Nephron progenitor cell (in vitro differentiated cells): ENCODE data around the gene MED16.

Experiments used
- DNase-seq: peaks from one replicate; pipeline ENCODE4 v3.0.0; 2021
- H3K27ac Mint-ChIP-seq: 2 replicates; pipeline ENCODE4 v1.8.0; 2021; ENCODE audit warnings: mild to moderate bottlenecking, moderate library complexity, mixed read lengths
- H3K27me3 Mint-ChIP-seq: 2 replicates; pipeline ENCODE4 v1.8.0; 2021; ENCODE audit warnings: mild to moderate bottlenecking, low read depth, mixed read lengths; ENCODE audit not compliant: poor library complexity
- H3K36me3 Mint-ChIP-seq: 2 replicates; pipeline ENCODE4 v1.8.0; 2021; ENCODE audit warnings: low read depth, mixed read lengths
- H3K4me1 Mint-ChIP-seq: 2 replicates; pipeline ENCODE4 v1.8.0; 2021; ENCODE audit warnings: mixed read lengths
- H3K4me3 Mint-ChIP-seq: 2 replicates; pipeline ENCODE4 v1.8.0; 2021; ENCODE audit warnings: mild to moderate bottlenecking, moderate library complexity, mixed read lengths
- H3K9me3 Mint-ChIP-seq: 2 replicates; pipeline ENCODE4 v1.8.0; 2021; ENCODE audit warnings: mild to moderate bottlenecking, moderate library complexity, mixed read lengths
- TF ChIP-seq, protein P1 (sequence below): fragments of 200-600 bp; sonication (generic); IDR thresholded peaks from 2 replicates; pipeline ENCODE4 v1.5.0; 2021; ENCODE audit warnings: antibody characterized with exemption

The MED16 gene

GRCh38 chr19:876780-877314 lies 16.1 kb downstream of the MED16 start:
- Mint-ChIP-seq H3K27ac (no peak overlapping the region), H3K9me3 (no peaks in the 10 kb centered on the region), H3K27me3 (no peaks in the 10 kb centered on the region), H3K4me3 (no peak overlapping the region), H3K36me3 (peaks cover 30% of the 10 kb centered on the region), H3K4me1 (no peaks in the 10 kb centered on the region)
- TF ChIP-seq, protein P1, sequence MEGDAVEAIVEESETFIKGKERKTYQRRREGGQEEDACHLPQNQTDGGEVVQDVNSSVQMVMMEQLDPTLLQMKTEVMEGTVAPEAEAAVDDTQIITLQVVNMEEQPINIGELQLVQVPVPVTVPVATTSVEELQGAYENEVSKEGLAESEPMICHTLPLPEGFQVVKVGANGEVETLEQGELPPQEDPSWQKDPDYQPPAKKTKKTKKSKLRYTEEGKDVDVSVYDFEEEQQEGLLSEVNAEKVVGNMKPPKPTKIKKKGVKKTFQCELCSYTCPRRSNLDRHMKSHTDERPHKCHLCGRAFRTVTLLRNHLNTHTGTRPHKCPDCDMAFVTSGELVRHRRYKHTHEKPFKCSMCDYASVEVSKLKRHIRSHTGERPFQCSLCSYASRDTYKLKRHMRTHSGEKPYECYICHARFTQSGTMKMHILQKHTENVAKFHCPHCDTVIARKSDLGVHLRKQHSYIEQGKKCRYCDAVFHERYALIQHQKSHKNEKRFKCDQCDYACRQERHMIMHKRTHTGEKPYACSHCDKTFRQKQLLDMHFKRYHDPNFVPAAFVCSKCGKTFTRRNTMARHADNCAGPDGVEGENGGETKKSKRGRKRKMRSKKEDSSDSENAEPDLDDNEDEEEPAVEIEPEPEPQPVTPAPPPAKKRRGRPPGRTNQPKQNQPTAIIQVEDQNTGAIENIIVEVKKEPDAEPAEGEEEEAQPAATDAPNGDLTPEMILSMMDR = no peak
- DNase-seq = no peak

DNA sequence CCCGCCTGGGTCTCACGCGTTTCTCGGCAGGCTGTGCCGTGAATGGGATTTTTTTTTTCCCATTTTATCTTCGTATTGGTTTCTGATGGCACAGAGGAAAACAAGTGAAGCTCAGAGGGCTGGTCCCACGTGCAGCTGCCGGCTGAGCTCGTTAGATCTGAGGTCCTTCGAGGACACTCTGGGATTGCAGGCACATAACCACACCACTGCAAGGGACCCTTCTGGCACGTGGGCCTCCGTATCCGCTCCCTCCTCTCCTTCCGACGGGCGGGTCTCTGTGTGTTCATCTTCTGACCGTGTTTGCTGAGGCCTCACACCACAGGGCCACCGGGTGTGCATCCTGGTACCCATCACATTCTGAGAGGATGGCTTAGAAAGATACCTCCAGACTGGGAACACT lies 16.9 kb downstream of the MED16 start:
- no peak overlapping the region for H3K27ac Mint-ChIP-seq

DNA sequence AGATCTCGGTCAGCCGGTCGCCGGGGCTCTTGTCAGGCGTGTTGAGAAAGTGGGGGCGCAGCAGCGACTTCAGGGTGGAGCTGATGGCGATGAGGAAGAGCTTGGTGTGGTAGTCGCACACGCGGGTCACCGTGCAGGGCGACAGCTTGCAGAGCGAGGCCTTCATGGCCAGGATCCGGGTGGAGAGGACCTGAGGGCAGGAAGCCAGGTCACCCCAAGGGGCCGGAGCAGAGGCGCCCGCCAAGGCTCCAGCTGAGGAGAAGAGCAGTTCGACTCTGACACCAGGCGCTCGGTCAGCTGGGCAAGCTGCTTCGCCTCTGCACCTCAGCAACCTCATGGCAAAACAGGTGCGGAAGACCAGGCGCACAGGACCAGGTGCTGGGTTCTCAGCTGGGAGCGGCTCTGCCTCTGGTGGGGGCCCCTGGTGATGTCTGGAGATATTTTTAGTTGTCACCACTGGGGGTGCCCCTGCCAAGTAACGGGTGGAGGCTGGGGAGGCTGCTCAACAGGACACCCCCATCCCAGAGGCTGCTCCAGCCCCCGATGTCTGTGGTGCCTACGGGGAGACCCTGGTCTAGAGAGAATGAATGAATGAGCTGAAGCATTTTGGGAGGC lies 17.6 kb downstream of the MED16 start:
- TF ChIP-seq, protein P1 = no peak
- no peak overlapping the region for H3K27ac Mint-ChIP-seq
- H3K9me3 Mint-ChIP-seq = no peaks in the 10 kb centered on the region
- DNase-seq = no peak
- no peak overlapping the region for H3K4me3 Mint-ChIP-seq
- no peaks in the 10 kb centered on the region for H3K27me3 Mint-ChIP-seq
- peaks cover 21% of the 10 kb centered on the region for H3K36me3 Mint-ChIP-seq
- no peaks in the 10 kb centered on the region for H3K4me1 Mint-ChIP-seq

More for the DNA sequence above, 16.9 kb downstream of the MED16 start:
- TF ChIP-seq, protein P1 = no peak
- H3K9me3 Mint-ChIP-seq = no peaks in the 10 kb centered on the region
- H3K4me3 Mint-ChIP-seq = no peak overlapping the region
- peaks cover 27% of the 10 kb centered on the region for H3K36me3 Mint-ChIP-seq
- no peak for DNase-seq
- H3K27me3 Mint-ChIP-seq = no peaks in the 10 kb centered on the region
- no peaks in the 10 kb centered on the region for H3K4me1 Mint-ChIP-seq

GRCh38 chr19:873561-874041 lies 19.4 kb downstream of the MED16 start:
- DNase-seq = no peak
- TF ChIP-seq, protein P1 = no peak
- no peaks in the 10 kb centered on the region for H3K9me3 Mint-ChIP-seq
- no peak overlapping the region for H3K27ac Mint-ChIP-seq
- H3K27me3 Mint-ChIP-seq = no peaks in the 10 kb centered on the region
- no peak overlapping the region for H3K4me3 Mint-ChIP-seq
- H3K4me1 Mint-ChIP-seq = no peaks in the 10 kb centered on the region
- H3K36me3 Mint-ChIP-seq = peaks cover 29% of the 10 kb centered on the region

DNA sequence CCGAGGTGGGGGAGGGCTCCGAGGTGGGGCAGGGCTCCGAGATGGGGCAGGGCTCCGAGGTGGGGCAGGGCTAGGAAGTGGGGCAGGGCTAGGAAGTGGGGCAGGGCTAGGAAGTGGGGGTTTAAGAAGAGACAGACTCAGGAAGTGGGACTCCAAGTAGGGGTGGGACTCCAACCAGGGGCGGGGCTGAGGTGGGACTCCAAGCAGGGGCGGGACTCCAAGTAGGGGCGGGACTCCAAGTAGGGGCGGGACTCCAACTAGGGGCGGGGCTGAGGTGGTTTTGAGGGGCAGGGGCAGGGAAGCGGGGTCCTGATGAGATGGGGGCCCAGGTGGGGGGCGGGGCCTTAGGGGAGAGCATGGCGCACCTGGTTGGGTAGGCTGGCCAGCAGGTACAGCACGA lies 19.9 kb downstream of the MED16 start:
- no peaks in the 10 kb centered on the region for H3K27me3 Mint-ChIP-seq
- H3K4me3 Mint-ChIP-seq = no peak overlapping the region
- TF ChIP-seq, protein P1 = no peak
- no peak overlapping the region for H3K27ac Mint-ChIP-seq
- no peak for DNase-seq
- peaks cover 31% of the 10 kb centered on the region for H3K36me3 Mint-ChIP-seq
- no peaks in the 10 kb centered on the region for H3K9me3 Mint-ChIP-seq
- H3K4me1 Mint-ChIP-seq = no peaks in the 10 kb centered on the region
